Measurements from ENCODE around the gene LAMC1. TPM values are rescaled to one million over a fixed set of nuclear protein-coding genes. Genes with fewer than 3 reads are reported as not detected.
A peak's percentile ranks its signal among the peaks of the same experiment; 100 is the strongest.

Gene LAMC1
- total RNA-seq, 4 donors from 2014 or later: 130 to 315 (median 214) TPM

DNA sequence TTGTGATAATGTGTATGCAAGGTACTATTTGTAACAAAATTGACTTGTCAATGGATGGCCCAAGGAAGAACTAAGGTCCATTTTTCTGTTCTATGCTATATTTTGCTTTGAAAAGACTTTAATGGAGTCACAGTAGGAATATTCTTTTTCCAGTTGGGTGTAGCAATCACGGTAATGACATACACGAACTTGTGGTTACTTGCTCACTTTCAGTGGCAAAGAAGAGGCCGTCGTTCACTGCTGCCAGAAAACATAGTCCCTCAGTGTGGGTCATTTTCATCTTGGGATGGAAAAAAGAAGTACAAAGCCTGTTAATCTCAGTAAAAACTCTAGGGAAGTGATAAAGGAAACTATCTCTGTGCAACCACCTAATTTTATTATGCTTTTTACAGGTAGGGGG is 115.1 kb downstream of the LAMC1 start:
- intact Hi-C loops (cut with DNase I; ENCODE audit: low total_unique reads): no loop called here

DNA sequence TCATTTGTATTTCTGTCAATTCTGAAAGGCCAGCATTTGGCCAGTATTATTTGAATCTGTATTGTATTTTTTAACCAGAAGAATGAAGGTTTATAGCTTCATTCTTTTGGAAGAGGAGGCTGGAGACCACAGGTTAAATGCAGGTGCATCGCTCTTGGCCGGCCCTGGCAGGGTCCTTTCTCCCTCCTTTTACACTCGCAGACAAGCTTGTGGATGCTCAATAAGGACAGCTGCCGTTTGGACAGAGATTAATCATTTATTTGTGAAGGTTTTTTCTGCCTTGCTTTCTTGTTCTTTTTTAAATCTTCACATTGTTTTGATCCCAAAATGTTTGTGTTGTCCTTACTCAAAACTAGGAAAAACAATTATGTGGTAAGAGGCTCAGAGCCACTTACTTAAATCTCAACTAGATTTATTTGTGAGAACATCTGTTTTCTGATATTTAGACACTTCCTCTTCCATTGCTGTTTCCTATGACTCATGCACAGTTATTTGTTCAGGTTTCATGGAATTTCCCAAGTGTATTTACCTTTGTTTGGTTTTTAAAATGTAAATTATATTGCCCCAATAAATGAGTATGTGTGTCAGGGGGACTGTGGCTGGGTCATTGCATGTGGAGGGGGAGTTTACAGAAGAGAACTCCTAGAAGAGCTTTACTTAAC is 116.2 kb downstream of the LAMC1 start:
- TF ChIP-seq CTCF (IDR thresholded peaks at IDR 0.05) (no peak), POLR2A (IDR thresholded peaks at IDR 0.05) (no peak)
- Histone ChIP-seq H3K4me1 (peaks cover 6 to 11% of the 10 kb centered on the region in 2 donors), H3K4me3 (no peak overlapping the region), H3K9me3 (no peaks in the 10 kb centered on the region), H3K27me3 (no peaks in the 10 kb centered on the region), H3K27ac (peak overlapping the region; percentile 79 to 88), H3K36me3 (no peaks in the 10 kb centered on the region)
- intact Hi-C loops (cut with DNase I; ENCODE audit: low total_unique reads): no loop called here
- no peak for DNase-seq

More for the DNA sequence above, 115.1 kb downstream of the LAMC1 start:
- Histone ChIP-seq H3K4me1 (peaks cover 6 to 11% of the 10 kb centered on the region in 2 donors), H3K9me3 (no peaks in the 10 kb centered on the region), H3K4me3 (no peak overlapping the region), H3K27me3 (no peaks in the 10 kb centered on the region), H3K36me3 (no peaks in the 10 kb centered on the region), H3K27ac (peak overlapping the region; percentile 79 to 88)
- no peak for DNase-seq
- no peak for TF ChIP-seq POLR2A (IDR thresholded peaks at IDR 0.05)
- TF ChIP-seq CTCF (IDR thresholded peaks at IDR 0.05): no peak

GRCh38 chr1:183140633-183141032 is 117.4 kb downstream of the LAMC1 start:
- H3K4me3 ChIP-seq: no peak overlapping the region
- no peaks in the 10 kb centered on the region for H3K36me3 ChIP-seq
- H3K9me3 ChIP-seq: no peaks in the 10 kb centered on the region
- TF ChIP-seq CTCF (IDR thresholded peaks at IDR 0.05): no peak
- no peak for TF ChIP-seq POLR2A (IDR thresholded peaks at IDR 0.05)
- intact Hi-C loops (cut with DNase I; ENCODE audit: low total_unique reads): no loop called here
- H3K27ac ChIP-seq: peak overlapping the region; percentile 79 to 88
- DNase-seq: no peak
- no peaks in the 10 kb centered on the region for H3K27me3 ChIP-seq
- H3K4me1 ChIP-seq: peaks cover 6 to 11% of the 10 kb centered on the region in 2 donors

GRCh38 chr1:183142171-183142570 is 119.0 kb downstream of the LAMC1 start:
- intact Hi-C loops (cut with DNase I; ENCODE audit: low total_unique reads): no loop called here
- Histone ChIP-seq H3K4me3 (no peak overlapping the region), H3K27ac (peak overlapping the region; percentile 15 to 88), H3K9me3 (no peaks in the 10 kb centered on the region), H3K36me3 (no peaks in the 10 kb centered on the region), H3K27me3 (no peaks in the 10 kb centered on the region), H3K4me1 (peaks cover 6 to 11% of the 10 kb centered on the region in 2 donors)
- TF ChIP-seq CTCF (IDR thresholded peaks at IDR 0.05): no peak
- DNase-seq: no peak

DNA sequence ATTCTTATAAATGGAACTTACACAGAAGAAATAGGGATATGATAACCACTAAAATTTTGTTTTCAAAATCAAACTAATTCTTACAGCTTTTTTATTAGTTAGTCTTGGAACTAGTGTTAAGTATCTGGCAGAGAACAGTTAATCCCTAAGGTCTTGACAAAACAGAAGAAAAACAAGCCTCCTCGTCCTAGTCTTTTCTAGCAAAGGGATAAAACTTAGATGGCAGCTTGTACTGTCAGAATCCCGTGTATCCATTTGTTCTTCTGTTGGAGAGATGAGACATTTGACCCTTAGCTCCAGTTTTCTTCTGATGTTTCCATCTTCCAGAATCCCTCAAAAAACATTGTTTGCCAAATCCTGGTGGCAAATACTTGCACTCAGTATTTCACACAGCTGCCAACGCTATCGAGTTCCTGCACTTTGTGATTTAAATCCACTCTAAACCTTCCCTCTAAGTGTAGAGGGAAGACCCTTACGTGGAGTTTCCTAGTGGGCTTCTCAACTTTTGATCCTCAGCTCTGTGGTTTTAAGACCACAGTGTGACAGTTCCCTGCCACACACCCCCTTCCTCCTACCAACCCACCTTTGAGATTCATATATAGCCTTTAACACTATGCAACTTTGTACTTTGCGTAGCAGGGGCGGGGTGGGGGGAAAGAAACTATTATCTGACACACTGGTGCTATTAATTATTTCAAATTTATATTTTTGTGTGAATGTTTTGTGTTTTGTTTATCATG is 120.5 kb downstream of the LAMC1 start:
- DNase-seq: no peak
- no peaks in the 10 kb centered on the region for H3K27me3 ChIP-seq
- TF ChIP-seq CTCF (IDR thresholded peaks at IDR 0.05) (no peak), POLR2A (IDR thresholded peaks at IDR 0.05) (no peak)
- H3K4me3 ChIP-seq: no peak overlapping the region
- H3K27ac ChIP-seq: peak overlapping the region; percentile 19 to 56
- H3K36me3 ChIP-seq: no peaks in the 10 kb centered on the region
- intact Hi-C loops (cut with DNase I; ENCODE audit: low total_unique reads): no loop called here
- no peaks in the 10 kb centered on the region for H3K9me3 ChIP-seq
- peaks cover 1 to 5% of the 10 kb centered on the region in 2 donors for H3K4me1 ChIP-seq

Measured in uterus (tissue), 4 donors.